Stimulated activated CD4-positive, alpha-beta T cell treated with anti-CD3 and anti-CD28 coated beads, Interleukin-1b, Interleukin-23, amount 100 ng/mL, for 4 hours (primary cell): ENCODE results near the gene GPC3.
"Not testable (repeated sequence)": the region's sequence is repeated elsewhere in the genome, so short reads cannot be mapped to it uniquely, and the experiment has no call there.

ENCODE experiments used
- DNase-seq, 2 donors: peaks; one replicate each; pipeline ENCODE4 v3.0.0-alpha.2; 2020; ENCODE audit warnings: low read depth in 2 of 2

Gene GPC3

DNA sequence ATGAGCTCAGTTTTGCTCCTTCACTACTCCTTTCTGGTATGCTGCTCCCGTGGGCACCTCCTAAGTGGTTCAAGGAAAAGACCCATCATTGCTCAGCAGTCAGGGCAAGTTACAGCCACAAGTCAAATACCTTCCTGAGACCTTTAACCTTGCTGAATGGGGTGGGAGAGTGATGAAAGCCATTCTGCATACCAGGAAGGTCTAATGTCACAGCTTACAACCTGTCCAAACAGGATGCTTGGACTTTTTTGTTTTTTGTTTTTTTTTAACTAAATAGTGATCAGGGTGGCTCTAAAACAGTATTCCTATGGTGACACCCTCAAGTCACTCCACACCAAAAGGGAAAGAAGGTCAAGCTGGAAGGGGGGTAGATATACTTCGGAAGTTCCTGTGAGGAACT lies 93.1 kb downstream of the GPC3 start:
- DNase-seq = no peak

DNA sequence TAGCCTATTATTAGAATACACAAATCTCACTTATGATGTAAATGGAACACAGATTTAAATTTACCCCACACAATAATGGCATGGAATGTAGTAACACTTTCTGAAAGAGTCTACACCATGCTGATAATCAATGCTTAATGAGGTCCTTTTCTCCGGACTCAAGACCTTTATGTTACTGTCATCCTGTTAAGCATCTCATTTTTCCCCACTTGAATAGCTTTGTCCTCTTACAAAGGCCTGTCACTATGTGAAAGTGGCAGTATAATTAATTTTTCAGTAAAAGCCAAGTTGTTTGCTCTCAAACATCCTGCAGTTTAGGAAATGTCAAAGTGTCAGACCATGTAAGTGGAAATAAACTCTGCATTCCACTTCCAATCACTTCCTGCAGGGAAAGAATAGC lies 96.4 kb downstream of the GPC3 start:
- no peak for DNase-seq

DNA sequence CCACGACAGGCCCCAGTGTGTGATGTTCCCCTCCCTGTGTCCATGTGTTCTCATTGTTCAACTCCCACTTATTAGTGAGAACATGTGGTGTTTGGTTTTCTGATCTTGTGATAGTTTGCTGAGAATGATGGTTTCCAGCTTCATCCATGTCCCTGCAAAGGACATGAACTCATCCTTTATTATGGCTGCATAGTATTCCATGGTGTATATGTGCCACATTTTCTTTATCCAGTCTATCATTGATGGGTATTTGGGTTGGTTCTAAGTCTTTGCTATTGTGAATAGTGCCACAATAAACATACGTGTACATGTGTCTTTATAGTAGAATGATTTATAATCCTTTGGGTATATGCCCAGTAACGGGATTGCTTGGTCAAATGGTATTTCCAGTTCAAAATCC lies 97.3 kb downstream of the GPC3 start:
- DNase-seq = not testable (repeated sequence)

DNA sequence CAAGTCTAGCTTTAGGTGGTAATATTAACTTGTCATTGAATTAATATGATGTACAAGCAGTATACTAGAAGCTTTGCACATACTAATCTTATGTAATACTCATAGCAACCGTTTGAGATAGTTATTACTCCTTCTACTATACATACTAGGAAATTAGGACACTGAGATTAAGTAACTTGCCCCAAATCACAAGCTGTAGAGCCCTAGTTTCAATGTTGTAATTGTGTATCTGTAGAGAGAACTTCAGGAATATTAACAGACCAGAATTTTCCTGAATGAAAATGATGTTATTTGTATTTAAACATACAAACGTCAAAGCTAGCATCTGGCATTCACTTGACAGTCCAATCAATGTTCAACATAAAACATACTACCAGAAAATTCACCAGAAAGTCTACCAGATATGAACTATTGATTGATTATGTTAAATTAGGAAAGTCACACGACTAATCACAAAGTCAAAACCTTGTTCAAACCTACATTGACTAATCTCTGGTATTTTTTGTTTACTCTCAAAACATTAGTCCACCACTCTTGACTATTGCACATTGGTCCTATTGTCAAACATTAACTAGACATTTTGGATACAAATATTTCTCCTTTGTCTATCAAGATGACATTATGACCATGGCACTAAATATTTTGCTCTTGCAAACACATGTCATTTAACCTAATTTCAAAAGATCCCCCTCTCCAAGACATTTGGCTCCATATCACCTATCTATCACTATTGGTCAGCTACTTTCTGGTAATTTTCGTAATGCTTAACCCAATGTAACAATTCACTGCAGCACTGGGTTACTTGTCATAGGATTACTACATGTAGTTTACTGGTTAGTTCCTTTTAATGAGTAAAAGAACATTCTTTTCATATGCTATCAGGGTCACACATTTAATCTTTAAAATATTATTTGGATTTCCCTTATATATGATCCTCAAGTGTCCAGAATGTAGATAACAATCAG lies 100.7 kb downstream of the GPC3 start:
- no peak for DNase-seq

DNA sequence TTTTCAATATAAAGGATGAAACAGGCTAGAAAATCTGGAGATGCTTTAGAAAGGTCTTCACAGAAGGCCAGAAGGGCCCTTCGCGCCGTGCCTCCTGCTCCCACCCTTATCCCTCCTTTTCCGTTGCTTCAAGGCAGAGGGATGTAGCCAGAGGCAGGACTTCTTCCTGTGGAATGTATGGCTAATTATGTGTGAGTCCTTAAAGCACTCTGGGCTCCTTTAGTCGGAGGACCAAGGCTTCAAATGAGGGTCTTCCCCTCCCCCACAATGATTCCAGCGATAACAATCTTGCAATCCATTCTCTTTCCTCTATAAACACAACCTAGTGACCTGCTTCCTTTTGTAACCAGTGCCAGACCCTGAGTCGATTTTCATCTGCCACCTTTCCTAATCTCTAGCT lies 103.5 kb downstream of the GPC3 start:
- no peak for DNase-seq

DNA sequence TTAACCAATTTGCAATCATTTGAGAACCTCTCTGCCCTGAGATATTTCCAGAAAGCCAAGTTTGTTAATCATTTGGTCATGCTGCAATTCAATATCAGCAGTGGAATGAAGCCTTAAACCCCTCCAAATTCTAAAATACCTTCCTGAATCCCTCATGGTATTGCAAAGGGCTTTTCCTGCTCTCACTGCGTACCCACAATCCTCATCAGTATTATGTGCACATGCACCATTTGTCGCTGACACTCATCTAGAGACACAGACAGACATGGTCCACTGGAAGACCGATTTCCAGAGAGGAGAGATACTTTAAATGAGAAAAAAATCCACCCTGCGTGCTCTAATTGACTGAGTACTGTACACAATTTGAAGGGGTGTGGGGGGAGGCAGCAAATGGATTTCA lies 104.4 kb downstream of the GPC3 start:
- no peak for DNase-seq

DNA sequence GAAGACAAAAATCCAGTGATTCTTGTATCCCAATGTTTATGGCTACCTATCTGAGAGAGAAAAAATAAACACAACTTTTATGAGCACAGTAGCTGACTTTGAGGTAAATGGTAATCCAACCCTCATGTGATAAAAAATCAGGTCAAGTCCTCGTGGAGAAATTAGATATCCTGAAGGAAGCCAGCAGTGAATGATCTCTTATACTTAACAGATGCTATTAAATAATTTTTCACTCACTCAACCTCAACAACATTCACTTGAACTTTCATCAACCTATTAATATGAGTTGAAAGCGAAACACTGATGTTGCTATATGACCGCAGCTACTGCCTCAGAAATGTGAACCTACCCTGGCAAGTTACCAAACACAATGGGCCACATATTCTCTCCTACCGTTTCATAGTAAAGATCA lies 105.4 kb downstream of the GPC3 start:
- no peak for DNase-seq

DNA sequence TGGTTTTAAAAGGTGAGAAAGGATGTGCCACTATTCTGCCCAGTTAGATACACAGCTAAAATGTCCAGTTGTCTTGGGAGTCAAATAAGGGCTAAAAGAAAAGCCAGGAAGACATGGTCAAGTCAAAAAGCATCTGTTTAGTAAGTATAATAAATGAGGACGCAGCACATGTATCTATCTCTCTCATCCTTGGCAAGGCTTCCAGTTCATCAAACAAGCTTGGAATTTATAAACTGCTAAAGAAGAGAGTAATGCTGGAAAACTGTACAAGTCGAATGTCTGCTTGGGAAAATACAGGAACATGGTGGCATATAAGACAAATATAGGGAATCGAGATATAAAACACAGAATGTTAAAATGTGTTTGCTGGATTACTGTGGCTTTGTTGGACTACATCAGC lies 106.7 kb downstream of the GPC3 start:
- no peak for DNase-seq

DNA sequence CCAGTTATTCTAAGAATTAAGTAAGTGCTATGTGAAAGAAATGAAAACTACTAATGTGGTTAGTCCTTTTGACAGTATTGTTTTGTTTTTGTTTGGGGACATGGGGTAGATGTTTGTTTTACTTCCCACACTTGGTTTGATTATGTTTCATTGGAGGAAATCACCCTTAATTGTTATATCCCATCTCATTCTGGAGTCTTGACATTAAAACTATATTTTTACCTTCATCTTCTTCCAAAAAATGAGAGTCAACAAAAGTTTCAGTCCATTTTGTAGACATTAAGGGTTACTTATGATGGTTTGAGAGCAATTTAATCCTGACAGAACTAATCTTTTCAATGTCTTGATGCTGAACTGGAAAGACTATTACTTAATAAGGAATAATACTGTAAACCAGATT lies 108.7 kb downstream of the GPC3 start:
- no peak for DNase-seq

DNA sequence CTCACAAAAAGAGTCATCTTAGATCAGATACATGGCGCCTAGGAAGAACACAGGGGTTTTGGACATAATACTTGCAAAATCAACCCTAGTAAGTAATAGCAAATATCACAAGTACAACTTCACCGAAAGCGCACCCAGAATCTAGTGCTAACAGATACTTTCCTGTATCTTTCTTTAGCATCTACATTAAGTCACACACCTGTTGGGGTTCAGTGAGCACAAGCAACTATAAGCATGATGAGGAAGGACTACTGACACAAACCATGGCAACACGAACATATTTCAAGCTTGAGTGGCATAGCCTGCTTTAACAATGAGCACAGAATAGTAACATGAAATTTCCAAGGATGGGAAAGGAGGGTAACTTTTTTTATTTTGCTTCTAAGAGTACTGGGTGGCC lies 116.1 kb downstream of the GPC3 start:
- DNase-seq = no peak

DNA sequence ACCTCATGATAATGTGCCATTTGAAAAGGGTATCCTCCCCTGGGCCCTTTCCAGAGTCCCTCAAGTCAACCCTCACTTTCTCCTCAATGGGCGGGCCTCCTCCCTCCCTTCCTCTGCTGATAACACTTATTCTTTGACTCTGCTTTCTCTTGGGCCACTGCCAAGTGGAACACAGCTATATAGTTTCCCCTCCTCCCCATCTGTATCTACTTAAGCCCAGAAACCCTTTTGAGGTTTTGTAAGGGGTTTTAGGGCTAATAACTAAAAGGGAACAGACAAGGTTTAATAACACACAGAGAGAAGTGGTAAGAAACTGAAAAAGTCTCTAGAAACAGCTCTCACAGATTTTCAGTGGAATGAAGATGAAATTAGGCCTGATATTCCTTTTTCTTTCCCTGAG lies 116.7 kb downstream of the GPC3 start:
- no peak for DNase-seq

DNA sequence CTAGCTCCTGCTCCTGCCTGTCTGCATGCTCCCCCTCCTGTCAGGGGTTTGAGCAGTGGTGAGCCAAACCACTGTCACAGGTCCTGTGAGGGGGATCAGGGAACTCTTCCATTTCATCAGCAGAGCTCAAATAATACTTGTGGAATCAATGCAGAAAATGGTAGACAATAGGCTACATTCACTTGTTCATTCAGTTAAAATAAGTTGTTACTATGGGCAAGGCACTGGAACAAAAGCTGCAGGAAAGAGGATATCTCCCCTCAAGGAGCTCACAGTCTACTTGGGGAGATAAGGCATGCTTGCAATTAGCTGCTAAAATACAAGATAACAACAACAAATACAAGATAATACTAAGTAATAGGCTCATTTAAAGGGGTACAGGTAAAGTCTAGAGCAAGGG lies 117.1 kb downstream of the GPC3 start:
- DNase-seq = no peak

DNA sequence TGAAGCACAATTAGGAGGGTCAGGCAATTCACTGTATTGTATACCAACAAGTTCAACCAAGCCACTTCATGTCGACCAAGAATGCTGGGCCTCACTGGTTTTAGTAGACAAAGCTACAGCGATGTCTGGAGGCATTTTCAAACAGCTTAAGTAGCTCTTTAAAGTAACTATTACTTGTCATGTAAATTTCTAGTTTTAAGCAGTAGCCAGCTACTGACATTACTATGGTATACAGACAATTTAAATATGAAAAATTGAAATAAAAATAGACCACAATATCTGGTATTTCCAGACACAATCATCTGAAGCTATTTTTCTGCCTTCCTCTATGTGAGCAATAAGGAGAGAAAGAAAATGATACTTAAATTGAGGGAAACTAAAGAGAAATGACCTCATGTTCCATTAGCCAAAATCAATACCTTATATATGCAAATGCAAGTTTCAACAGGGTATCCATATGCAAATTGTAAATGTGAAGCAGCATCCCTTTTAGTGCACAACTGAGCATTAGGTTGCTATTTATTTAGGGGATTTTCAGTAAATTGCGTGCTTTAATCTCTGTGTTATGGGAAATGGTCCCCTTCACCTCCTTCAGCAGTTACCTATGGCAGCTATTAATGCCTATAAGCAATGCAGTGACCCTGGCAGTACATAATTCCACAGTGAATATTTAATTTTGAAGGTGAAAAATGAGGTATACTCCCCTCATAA lies 119.5 kb downstream of the GPC3 start:
- DNase-seq = no peak

DNA sequence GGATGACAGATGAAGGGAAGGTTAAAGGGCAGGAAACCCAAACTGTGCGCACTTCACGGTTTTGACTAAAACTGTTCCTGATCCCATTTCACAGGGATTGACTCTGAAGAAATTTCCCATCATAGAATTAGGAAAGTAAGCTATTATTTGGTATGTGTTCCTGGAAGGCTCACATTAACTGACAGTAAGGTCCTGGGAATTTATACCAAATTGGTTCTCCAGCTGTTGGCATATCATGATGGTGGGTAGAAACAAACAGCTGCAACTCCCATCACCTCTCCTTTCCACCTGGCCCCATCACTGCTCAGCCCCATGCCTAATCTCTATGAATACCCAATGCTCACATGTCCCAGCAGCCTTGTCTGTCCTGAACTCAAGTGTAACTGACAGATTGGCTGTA lies 121.2 kb downstream of the GPC3 start:
- no peak for DNase-seq

DNA sequence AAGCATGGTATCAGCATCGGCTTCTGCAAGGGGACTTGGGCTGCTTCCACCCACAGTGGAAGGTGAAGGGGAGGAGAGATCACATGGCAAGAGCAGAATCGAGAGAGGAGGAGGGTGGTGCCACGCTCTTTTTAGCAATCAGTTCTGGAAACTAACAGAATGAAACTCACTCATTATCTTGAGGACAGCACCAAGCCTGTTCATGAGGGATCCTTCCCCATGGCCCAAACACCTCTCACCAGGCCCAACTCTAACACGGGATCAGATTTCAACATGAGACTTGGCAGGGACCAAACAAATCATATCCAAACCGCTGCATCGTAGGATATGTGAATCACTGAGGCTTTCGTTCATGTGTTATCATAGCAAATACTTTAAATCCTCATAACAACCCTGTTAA lies 125.5 kb downstream of the GPC3 start:
- no peak for DNase-seq

DNA sequence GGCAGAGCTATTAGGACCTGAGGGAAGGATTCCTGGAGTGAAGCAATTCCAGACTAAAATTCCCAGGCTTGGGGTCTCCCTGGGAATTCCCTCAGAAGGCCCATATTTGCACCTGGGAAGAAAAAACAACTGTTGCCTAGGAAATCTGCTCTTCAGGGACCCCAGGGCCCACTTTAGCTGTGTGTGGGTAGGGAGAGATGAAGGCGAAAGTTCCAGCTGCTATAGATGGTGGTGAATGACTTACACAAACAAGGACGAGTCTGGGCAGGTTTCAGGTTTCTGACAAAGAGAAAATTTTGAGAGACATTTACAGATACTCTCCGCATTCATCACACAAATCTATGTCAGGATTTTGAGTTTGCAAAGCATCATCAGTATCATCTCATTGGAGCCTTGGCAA lies 126.1 kb downstream of the GPC3 start:
- no peak for DNase-seq

DNA sequence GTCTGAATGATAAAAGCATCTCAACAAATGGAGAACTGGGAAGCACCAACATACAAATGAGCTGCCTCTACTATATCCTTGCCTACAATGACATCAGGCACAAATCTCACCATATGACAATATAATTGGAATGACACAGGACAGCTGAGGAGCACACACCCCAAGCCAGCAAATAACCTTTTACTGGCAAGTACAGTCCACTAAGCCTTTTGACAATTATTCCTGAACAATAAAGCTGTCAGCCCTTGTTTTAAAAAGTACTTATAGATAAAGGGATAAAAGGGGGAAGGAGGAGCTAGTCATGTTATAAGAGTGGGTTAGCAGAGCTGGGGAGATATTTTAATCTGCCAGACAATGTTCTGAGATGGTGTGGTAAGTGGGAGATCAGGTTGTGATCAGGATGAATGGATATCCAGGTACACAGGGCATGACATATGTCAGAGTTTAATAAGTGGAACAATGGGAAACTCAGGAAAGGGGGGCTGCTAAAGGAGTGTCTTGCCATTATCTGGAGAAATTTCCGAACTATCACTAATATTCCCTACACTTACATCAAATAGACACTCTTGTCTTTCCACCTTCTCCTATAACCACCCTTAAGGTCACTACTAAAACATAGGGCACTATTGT lies 127.6 kb downstream of the GPC3 start:
- DNase-seq = no peak

DNA sequence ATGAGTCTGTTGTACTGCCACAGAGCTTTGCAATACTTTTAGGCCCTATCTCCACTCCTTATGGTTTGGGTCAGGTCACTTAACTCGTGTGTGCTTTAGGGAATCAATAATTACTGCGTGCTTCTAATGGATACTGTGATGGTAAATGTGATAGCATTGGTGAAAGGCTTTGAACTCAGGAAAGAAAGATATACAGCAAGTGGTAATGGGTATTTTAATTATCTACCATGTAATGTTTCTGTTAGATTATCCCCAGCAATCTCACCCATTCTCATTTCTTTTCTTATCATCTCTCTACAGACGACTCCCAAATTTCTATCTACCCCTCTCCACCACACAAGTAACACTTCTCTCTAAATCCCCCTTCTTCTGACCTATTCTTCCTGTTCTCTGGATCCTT lies 128.6 kb downstream of the GPC3 start:
- DNase-seq = no peak

DNA sequence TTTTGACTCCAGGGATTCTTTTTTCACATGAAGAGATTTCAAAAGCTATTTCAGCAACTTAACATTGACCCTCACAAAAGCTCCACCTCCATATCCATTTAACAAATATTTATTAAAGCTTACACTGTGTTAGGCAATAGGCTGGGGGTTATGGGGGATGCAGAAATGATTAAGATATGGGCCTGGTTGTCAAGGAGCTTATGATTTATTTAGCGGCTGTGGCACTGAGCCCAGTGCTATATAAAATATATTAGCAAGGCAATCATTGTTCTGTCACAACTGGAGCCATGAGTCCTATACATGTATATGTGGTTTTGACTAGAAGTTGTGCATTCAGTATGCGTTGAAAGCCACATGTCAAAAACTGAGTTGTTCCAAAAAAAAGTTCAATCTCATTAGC lies 131.1 kb downstream of the GPC3 start:
- no peak for DNase-seq

DNA sequence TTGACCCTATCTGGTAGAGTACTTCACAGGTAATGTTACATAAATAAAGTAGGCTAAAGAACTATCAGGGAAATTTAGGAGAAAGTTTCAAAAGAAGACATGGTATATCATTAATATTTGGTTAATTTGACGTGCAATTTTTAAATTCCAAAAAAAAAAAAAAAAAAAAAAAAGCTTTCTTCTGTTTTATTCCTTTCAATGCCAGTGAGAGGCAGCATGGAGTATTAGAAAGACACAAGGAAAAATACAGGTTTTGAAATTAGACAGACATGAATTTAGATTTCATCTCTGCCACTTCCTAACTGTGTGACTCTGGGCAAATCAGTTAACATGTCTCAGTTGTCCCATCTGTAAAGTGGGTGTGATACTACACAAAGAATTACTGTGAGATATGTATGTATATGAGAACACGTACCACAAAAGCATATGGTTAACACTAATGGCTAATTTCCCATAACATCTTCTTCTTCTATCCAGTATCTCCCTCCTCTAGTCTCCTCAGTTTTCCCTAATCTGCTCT lies 132.5 kb downstream of the GPC3 start:
- no peak for DNase-seq

DNA sequence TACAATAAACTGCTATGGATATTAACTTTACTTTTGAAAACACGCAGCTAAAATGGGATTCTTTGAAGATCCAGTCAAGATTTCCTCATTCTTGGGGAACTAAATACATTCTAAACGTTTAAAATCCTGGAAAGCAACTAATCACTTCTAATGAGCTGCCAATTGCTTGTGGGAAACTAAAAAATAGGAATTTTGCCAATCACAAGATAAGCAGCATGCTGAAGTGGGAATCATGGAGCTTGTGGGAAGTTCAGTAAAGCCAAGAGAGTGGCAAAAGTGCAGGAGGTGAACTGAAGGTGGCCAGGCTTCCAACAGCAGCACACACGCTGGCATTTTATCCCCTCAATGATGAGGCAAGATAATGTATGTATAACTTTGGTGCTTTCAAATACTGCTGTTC lies 133.0 kb downstream of the GPC3 start:
- DNase-seq = no peak

DNA sequence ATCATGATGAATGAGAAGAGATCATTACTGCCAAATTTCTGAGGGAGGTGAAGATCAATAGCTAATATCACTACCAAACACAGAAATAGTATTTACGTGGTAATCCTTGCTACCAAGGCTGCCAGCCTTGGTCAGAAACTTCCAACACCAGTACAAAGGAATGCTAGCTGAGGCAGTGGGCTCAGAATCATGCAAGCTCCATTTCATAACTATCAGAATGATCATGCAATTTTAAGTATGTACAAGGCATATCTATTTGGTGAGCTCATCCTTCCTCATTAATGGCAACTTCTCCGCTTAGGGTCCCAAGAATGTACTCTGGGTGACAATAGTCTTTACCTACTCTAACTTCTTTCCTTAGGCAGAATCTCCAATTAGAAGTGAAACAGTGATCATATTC lies 135.0 kb downstream of the GPC3 start:
- DNase-seq = no peak

DNA sequence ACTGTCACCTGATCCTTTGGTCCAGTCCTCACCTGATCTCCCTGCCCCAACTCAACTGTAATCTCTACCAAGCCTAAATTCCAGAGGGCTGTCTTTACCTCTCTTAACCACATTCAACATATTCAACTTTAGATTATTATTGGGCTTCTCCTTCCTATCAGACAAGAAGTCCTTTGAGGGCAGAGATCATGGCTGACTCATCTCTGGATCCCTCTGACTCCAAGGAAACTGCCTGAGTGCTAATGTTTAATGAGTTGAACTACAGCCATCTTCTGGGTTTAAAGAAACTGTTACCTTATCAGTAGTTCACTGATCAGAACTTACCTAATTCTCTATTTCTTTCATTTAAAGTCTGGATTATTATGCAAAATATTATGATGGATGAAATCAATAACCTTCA lies 135.7 kb downstream of the GPC3 start:
- DNase-seq = no peak
